GM19351 (cell line): Measurements from ENCODE around the gene ADAMTSL2.

ENCODE experiments used
- ATAC-seq: cut with Tn5 transposase; IDR thresholded peaks from one replicate; pipeline ENCODE4 v1.9.1; 2021; ENCODE audit warnings: mild to moderate bottlenecking, moderate library complexity; ENCODE audit not compliant: unreplicated experiment

Gene ADAMTSL2

DNA sequence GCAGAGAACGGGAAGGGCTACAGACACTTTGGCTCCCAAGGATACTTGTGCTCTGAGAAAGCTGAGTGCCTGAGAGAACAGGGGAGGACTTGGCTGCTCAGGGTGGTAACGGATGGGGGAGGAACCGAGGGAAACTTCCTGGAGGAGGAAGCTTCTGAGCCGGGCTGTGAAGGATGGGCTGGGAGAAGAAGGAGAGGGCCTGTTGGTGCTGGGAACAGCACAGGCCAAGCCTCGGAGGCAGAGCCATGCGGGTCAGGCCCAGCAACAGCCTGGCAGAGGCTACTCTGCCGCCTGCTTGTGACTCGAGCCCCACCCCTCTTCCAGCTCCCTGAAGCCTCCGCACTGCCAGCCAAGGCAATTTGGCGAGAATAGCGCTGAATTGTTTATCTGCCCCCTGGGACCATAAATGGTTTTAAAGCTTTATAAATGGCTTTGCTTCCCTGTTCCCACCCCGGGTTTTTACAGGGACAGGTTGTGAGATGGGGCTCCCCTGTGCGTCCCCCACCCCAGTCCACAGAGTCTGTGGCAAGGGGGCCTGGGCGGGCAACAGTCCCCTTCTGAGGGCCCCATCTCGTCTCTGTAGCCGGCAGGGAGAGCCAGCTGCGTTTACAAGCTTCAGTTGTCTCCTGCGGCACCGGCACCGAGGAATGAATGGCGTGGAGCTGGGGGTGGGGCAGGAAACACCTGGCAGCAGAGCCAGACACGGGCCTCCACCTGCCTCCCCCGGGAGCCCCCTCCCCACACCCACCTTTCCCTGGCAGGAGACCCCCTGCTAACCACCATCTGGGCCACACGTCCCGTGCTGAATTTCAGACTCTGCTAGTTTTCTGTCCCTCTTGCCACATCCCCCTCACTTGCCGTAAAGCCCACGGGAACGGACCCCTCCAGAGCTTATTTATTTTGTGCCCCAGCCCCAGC, 50.3 kb downstream of the ADAMTSL2 start:
- no peak for ATAC-seq

DNA sequence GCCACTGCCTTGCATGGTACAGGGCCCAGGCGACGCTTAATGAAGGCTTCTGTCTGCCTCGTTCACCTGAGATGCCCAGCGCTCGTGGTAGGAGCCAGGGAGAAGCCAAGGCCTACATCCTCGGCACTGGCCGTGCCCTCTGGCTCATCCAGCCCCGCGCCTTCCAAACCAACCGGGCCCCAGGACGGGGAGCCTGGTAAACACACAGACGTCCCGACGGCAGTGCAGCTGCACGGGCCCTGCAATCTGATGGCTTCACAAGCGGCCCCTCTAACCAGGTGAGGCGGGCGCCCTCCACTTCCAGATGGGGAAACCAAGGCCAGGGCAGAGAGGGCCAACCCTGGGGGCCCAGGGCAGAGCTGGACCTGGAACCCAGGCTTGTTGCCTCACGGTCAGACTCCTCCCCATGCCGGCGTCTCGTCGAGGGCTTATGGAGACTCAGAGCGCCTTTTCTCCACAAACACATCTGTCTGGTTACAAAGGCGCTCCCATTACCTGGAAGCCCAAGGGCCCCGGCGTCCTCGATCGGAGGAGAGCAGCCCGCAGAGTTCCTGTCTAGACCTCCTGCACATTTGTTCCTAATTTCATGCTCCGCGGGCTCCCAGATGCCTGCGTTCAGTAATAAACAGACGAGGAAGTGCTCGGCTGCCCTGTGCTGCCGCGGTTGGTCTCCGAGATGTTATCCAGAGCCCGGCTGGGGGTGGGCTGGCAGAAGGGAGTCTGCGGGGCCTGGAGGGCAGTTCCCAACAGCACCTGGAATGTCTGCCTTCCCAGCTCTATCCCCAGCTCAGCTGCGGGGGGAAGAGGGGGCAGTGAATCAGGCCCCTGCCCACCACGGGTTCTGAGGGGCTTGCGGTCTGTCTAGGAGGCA, 51.2 kb downstream of the ADAMTSL2 start:
- no peak for ATAC-seq

DNA sequence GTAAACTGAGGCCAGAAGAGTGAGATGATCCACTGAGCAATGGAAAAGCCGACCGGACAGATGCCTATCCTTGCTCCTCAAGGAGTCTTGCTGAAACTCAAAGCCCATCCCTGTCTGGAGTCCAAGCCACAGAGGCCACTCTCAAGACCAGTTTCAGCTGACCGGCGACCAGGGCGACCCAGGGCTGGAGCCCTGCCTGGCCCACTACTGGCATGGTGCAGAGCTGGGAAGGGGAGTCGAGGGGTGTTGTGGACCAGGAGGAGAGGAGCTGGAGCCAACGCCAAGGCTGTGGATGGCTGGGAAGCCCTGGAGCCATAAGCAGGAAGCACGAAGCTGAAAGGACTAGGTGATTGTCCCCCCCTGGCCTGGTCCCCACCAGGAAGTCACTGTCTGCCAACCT, 52.5 kb downstream of the ADAMTSL2 start:
- no peak for ATAC-seq

DNA sequence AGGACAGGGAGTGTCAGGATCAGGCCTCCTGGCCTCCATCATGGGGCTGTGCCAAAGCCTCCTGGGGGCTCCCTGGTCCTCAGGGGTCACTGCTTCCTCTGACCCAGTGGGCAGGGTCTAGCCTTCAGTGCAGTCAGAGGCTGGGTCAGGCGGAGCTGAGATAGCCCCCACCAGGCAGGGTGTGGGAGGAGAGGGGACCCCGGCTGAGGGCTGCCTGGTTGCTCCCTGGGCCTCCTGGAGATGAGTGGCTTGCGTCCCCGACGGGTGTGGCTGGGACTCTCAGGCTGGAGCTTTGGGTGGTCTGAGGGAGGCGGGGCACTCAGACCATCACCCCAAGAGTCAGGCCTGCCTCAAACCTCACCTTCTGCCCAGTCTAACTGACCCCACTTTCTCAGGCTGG, 53.0 kb downstream of the ADAMTSL2 start:
- no peak for ATAC-seq

DNA sequence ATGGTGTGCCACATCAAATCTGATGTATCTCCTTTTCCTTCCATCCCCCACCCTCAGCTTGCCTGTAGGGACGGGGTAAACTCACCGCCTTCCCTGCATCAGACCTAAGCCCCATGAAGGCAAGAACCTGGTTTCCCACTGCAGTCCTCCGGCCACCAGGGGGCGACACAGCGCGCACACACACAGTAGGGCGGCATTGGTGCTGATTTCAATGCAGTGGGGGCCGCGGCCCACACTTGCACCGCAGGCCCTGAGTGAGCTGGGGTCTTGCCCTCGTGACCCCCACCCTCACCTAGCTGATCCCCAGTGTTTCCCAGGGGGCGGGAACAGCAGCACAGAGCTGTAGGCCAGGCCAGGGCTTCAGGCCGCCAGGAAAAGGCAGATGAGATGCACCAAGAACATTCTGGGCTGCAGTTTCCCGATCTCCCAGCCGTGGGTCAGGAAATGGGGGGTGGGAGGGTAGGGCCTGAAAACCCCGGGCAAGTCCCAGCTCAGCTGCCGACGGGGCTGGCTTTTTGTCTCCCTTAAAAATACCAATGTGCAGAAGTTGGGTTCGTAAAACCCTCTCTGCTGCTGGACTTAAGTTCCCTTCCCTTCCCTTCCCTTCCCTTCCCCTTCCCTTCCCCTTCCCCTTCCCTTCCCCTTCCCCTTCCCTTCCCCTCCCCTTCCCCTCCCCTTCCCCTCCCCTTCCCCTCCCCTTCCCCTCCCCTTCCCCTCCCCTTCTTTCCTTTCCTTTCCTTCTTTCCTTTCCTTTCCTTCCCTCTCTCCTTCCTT, 55.1 kb downstream of the ADAMTSL2 start:
- no peak for ATAC-seq

DNA sequence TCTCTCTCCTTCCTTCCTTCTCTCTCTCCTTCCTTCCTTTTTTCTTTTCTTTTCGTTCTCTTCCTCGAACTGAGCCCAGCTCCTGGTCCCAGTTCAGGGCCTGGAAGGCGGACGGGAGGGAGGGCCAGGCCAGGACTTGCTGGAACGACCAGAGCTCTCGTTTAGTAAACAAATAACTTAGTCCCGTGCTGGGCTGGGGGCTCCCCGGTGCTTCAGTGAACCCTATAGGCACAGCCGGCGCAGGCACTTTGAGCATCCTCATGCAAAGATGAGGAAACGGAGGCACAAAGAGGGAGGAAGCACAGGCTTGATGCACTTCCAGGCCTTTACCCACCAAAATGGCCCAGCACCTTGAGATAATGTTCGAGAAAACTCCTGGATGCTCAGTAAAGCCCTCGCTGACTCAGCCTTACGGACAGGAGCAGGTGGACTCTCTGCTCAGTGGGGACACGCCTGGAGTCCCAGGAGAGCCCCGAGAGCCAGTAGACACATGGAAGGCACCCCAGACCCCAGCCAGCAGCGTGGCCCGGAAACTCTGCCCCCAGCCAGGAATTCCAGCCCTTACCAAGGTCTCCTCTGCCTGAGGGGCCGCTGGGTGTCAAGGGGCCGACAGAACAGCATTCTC, 55.8 kb downstream of the ADAMTSL2 start:
- ATAC-seq: no peak

DNA sequence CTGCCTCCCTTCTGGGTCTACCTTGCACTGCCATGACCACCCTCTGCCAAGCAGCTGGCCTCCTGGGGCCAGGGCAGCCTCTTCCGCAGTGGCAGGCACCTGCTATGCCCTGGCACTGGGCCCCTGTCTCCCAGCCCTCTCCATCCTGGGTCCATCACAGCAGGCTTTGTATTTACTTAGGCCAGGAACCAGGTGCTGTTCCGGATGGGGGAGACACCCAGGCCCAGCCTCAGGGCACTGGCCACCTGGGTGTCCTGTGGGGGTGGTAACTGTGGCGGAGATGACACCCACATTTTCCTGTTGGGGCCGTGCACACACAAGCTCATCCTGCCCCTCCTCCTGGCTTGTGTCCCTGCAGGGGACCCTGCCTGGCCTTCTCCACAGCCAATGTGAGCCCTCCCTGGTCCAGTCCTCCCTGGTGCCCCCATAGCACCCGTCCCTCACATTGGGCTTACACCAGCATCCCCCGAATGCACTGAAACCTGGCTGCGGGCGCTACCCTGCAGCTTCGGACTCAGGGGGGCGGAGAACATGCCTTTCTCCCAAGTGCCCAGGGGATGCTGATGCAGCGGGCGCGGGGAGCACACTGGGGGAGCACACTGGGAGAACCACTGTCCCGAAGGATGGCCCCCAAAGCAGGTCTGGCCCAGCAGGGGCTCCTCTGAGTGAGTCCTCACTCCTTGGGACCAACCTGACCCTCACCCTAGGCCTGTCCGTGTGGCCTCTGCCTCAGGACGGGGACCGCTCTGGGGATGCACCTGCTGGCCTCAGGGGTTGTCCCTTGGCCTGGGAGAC, 56.8 kb downstream of the ADAMTSL2 start:
- no peak for ATAC-seq

DNA sequence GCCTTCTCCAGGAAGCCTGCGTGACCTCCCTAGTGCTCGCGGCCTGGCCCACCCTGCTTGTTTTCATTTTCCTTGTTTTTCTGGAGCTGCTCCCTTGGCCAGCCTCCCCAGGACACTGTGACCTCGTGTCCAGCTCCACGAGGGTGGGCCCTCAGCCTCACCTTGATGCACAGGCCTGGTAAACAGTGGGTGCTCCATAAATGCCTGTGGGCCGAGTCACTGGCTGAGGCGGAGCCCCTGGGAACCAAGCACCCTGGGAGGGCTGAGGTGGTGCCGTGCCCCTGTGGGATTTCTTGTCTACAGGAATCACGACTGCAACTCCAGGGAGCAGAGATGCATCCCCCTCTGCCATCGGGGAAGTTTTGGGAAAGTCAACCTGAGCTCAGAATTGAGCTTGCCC, 57.5 kb downstream of the ADAMTSL2 start:
- ATAC-seq: no peak

DNA sequence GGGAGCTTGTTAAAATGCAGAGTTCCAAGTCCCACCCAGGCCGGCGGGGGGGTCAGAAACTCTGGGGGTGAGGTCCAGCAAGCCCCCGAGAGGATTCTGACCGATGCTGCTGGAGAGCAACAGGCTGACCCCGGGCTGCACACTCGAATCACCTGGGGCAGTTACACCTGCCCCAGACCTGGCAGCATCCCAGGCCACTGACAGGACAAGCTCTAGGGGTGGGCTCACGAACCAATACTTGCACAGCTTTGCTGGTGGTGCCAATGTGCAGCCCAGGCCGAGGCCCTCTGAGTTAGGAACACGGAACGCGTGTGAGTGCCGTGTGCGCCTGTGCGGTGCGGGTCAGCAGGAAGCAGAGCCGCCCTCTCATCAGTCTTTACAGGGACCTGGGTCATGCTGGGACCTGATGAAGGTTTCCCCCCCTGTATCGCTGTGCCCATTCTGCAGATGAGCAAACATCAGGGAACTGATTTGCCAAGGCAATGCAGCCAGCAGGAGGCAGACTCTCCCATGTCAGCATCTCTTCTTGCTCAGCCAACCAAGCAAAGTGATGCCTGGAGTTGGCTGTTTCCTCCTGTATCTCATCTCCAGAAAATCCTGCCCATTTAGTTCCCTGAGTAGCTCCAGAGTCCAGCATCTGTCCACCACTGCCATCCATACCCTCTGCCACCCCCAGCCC, 58.4 kb downstream of the ADAMTSL2 start:
- ATAC-seq: no peak

DNA sequence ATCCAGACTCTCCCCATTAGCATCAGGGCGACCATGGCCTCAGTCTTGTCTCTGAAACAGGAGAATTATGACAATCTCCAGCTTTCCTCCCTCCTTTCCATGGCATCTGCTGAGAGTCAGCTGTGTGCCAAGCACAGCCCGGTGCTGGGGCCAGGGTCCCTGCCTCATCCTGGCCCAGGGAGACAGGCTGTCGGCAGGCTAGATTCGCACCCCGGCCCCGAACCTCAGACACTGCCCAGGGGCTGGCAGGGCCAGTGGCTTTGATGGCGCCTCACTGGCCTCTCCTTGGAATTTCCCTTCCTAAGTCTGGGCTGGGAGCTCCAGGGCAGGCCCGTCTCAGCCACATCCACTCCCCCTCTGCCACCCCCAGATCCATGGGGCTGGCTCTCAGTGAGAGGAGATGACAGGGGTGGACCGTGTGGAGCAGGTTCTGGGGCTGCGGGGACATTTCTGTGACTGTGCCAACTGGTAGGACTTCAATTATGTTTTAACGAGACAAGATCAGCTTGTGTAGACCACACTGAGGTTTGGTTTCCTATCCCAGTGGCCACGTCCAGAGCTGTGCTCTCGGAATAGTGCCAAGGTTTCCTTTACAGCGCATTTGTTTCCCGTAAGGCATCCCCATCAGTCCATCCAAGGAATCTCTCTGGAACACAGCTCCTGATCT, 59.2 kb downstream of the ADAMTSL2 start:
- ATAC-seq: no peak

DNA sequence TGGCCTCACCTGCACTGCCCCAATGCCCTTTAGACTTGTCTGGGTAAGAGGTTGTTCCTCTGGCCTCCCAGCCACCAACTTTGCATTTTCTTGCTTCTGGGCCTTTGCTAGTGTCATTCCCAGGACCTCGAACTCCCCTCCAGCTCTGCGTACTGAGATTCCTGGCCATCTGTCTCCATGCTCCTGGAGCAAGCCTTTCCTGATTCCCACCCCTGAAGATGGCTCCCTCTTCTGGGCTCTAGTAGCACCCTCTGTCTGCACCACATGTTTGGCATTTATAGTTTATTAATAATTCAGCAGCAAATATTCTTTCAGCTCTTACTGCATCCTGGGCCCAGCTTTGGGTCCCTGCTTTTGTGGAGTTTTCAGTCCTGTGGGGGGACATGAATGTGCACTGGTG, 59.8 kb downstream of the ADAMTSL2 start:
- ATAC-seq: no peak

DNA sequence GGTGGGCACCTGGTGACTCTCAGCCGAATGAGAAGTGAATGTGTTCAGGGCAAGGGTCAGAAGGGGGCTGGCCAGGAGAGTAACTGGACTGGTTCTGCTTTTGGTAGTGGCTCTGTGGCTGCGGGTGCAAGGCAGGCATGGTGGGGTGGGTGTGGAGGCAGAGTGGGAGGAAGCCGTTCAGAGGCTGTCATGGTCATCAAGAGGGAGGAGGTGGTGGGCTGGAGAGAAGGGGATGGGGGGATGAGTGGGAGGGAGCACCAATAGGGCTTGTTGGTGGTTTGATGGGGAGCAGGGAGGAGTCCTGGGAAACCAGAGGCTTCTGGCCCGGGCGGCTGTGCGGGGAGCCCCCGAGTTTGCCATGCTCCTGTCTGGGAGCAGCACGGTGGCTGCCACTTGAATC, 61.4 kb downstream of the ADAMTSL2 start:
- ATAC-seq: no peak

DNA sequence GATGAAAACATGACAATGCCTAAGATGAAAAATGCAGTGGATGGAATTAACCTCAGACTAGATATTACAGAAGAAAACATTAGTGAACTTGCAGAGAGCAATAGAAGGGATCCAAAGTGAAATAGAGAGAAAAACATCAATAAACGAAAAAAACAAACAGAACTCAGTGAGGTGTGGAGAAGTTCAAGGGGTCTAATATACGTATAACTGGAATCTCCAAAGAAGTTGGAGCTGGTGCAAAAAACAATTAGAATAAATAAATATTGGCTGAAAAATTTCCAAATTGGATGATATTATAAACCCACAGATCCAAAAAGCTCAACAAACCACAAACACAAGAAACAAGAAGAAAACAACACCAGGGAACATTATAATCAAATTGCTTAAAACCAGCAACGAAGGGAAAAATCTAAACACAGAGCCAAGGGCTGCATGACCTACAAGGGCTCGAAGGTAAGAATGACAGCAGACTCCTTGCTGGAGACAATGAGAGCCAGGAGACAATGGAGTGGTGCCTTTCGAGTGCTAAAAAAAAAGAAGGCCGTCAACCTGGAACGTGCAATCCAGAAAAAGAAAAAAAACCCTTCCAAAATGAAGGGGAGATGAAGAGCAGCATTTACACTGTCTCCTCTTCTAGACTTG, 62.9 kb downstream of the ADAMTSL2 start:
- no peak for ATAC-seq

DNA sequence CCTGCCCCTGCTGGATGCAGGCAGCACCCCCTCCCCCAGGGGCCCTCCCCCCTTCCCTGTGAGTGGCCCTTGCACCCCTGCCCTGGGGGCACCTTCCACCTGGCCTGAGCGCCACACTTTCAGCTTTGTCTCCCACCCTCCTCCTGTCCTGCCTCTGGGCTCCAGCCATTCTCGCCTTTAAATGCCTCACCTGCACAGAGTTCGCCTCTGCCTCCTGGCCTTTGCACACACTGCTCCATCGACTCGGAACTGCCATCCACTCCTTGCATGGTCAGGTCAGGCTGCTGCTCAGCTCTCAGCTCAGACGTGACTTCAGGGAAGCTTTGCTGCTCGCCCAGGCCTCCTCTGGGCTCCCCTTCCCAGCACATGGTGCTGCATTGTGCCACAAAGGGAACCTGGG, 64.5 kb downstream of the ADAMTSL2 start:
- ATAC-seq: no peak

DNA sequence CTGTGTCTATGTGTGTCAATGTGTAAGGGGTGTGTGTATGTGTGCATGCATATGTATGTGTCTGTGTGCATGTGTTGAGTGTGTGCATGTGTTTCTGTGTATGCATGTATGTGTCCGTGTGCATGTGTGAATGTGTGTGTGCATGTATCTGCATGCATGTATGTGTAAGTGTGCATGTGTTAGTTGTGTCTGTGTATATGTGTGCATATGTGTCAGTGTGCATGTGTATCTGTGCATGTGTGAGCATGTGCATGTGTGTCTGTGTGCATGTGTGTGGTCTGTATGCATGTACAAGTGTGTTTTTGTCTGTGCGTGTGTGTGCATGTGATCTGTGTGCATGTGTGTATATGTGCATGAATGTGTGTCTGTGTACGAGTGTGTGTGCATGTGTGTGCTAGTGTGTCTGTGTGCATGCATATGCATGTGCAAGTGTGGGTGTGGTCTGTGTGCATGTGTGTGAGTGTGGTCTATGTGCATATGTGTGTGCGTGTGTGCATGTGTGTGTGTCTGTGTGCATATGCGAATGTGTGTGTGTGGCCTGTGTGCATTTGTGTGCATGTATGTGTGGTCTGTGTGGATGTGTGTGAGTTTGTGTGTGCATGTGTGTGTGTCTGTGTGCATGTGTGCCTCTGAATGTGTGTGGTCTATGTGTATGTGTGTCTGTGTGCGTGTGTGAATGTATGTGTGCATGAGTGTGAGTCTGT, 65.1 kb downstream of the ADAMTSL2 start:
- no peak for ATAC-seq

DNA sequence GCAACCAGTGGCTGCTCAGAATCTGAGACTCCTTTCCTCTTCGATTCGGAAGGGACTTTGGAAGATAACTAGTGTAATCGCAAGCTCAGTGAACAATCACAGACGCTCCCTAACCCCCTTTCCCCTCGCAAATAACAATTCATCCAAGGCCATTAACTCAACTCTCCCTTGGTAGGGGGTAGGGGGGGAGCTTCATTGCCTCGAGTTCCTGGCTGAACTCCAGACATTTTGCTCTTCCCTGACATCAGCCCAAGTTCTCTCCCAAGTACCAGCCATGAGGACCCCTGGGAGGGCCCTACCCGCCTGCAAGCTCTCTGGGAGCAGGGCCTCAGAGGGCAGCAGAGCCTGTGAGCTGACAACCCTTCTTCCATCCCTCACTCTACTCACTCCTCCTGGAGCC, 66.2 kb downstream of the ADAMTSL2 start:
- ATAC-seq: no peak

DNA sequence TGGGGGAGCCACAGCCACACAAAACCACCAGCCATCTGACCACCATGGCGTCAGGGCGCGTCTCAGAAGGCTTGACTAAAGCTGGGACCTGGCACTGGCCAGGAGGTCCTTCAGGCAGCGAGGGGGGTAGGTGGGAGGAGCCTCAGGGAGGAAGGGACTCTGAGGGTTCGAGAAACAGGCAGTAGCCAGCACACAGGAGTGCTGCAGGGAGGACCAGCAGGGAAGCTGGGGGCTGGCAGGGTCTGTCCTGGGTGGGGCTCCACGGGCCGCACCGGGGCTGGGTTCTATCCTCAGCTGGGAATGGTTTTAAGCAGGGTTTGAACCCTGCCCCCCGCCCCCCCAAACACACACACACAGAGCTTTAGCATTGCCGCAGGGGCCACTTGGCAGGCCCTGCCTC, 67.2 kb downstream of the ADAMTSL2 start:
- ATAC-seq: no peak

DNA sequence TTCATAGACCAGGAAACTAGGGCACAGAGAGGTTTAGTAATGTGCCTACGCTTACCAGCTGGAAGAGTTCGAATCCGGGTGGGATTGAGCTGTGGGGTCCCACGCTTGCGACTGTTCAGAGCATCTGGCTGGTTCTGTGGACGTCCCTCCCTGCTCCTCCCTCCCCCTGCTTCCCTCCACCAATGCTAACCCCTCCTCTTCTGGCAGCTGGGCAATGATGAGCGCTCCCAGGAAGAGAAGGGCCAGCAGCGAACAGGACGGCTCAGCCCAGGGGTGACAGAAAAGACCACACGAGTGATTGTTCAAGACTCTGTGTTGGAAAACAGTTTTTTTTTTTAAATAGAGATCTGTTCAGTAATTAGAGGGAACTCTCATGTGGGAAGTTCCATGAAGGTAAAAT, 67.8 kb downstream of the ADAMTSL2 start:
- no peak for ATAC-seq
